GM12891 (cell line): ENCODE results near the gene TMEM150B.

ENCODE experiments used
- POLR2A ChIP-seq: IDR thresholded peaks from 2 replicates; pipeline ENCODE4 v1.6.1; 2011; ENCODE audit warnings: low read depth, low read length, control low read depth
- SPI1 ChIP-seq: IDR thresholded peaks from 2 replicates; pipeline ENCODE4 v1.6.1; 2011; ENCODE audit warnings: low read depth, low read length, control low read depth

GRCh38 chr19:55284405-55285058 lies 40.6 kb downstream of the TMEM150B start:
- TF ChIP-seq SPI1, result no peak
- TF ChIP-seq POLR2A, result no peak
